Hindlimb muscle (tissue), 1 donor: ENCODE results near the gene FNIP2. TPM values are rescaled to one million over a fixed set of nuclear protein-coding genes. Genes with fewer than 3 reads are reported as not detected.

Experiments used
- DNase-seq: peaks from one replicate; pipeline ENCODE4 v3.0.0-alpha.2; 2013
- polyA plus RNA-seq: library from polyadenylated mRNA; unstranded; fragments of 120-200 nt; gene quantifications from one replicate; pipeline ENCODE4 v1.2.1, GENCODE V29; 2013; ENCODE audit not compliant: insufficient read length

FNIP2 gene
- polyA plus RNA-seq, 1 donor, result 12.7 TPM

DNA sequence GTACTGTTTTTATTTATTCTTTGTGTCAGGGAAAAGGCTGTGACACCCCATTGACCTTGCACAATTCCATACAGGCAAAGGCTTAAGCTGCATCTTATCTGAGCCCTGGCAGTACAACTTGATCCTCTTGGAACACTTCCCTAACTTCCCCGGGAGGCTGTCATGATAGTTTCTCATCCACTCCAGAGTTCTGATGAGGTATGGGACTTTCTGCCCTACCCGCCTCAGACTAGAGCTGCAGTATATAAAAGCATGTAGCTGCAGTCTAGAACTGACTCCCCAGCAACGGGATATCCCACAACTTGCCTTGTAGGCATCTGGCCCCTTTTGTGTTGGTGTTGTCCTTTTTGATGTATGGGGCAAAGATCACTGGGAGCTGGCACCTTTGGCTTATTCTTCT is 72.7 kb downstream of the FNIP2 start:
- DNase-seq, result no peak

DNA sequence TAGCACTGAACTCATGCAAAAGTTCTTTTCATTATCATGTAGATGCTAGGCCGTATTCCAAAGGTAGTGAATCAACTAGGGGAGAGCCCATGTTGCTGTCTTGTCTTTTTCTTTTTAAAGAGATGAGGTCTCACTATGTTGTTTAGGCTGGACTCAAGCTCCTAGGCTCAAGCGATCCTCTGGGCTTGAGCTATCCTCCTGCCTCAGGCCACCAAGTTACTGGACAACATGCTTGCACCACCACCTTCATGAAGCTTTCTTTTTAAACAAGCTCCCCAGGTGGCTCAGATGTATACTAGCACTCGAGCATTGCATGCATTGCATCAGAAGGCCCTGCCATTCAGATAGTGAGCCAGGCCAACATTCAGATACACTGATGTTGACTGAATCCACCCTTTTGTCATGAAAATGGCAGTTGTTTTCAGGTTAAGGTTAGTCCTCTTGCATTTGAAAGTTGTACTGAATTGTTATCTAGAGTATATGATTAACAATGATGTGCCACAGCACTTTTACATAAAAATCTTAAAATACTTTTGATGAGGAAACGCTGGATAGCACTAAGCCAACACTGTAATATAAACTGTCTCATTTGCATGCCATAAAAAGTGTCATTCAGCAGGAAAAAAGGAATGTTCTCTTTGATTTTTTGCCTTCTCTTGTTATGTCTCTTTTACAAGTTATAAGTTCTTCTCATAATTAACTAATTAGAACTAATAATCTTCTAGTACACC is 76.7 kb downstream of the FNIP2 start:
- no peak for DNase-seq

DNA sequence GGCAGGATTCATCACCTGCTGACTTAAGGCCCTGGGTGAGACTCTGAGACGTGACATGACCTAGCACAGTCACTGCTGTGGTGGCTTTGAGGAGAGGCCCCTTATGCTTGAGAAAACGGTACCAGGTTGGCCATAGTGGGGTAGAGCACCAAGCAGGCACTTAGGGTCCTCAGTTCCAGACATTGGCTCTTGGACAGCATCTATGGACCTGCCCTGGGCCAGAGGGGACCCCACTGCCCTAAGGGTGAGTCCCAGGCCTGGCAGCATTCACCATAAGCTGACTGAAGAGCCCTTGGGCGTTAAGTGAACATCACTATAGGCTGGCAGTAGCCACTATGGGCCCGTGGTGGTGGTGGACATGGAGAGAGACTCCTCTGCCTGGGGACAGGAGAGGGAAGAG is 78.7 kb downstream of the FNIP2 start:
- DNase-seq, result no peak

DNA sequence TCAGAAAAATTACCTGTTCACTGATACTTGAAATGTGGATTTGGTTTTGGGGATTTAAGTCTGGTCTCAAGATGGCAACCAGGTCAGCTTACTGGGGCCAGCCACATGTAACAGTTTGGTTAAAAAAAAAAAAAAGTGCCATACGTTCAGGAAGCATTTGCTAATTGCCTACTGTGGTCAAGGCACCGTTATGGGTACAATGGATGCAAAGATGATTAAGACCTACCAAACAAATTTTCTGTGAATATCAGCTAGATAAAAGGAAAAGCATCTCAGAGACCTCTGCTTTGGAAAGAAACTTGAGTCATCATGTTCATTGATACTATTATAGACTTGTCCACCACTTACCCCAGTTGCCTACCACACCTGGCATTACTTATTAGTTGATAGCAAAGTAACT is 80.9 kb downstream of the FNIP2 start:
- no peak for DNase-seq

DNA sequence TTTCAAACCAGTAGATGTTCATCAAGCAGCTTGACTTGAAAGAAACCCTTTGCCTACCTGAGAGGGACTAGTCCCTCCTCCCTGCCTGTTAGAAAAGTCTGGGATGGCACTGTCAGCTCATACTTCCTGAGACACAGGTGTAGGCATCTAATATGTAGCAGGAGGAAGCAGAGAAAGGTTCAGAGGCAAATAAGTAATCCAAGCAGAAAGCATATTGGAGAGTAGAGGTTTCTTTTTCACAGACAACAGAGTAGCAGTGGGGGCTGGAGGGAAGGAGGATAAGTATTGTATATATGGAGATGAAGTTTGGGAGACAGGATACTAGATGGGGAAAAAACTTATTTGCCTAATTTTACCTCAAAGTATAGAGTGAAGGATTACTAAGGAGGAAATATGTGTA is 81.5 kb downstream of the FNIP2 start:
- DNase-seq, result no peak

DNA sequence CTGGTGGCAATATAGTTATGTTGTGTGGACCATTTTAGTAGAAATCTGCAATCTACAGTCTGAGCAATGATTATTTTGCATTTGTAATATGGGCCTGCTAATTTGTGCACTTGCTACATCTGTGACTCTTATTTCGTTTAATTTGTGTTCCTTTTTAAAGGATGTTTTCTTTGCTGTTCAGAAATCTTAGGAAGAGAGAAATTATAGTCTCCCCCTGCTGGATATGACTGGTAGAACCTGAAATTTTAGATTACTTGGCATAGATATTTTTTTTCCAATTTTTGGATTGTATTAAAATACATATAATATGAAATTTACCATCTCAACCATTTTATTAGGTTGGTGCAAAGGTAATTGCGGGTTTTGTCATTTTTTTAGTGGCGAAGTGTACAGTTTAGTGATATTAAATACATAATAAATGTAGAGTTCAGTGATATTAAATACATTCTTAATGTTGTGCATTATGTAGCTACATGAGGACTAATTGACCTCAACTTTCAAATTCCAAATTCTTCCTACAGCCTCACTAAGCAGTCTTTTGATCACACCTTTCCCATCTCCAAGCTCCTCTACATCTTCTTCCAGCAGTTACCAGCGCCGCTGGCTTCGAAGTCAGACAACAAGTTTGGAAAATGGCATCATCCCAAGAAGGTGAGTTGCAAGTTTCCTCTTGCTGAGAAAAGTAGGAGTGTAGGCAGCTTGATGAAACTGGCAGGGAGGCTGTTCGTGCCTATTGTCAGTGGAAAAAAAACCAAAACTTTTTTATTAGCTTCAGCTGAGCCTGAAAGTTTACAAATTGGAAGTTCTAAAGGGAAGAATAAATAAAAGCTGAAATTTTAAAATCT is 82.2 kb downstream of the FNIP2 start:
- DNase-seq, result peak; percentile 21

DNA sequence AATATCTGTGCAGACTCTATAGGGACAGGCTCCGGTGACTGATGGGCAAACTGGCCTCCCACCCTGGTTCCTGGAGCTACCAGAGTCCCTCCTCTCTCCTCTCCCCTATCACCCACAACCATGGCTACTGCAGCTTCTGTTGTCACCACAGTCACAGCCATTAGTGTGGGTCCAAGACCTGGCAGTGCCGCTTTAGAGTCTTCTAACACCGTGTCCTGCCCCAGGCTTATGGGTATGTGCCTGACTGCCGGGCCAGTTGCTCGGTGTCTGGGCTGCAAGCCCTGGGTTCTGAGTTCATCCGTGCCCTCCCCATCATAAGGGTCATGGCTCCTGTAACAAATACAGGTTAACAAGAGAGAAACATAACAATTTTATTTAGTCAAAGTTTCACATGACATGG is 85.4 kb downstream of the FNIP2 start:
- DNase-seq, result no peak

DNA sequence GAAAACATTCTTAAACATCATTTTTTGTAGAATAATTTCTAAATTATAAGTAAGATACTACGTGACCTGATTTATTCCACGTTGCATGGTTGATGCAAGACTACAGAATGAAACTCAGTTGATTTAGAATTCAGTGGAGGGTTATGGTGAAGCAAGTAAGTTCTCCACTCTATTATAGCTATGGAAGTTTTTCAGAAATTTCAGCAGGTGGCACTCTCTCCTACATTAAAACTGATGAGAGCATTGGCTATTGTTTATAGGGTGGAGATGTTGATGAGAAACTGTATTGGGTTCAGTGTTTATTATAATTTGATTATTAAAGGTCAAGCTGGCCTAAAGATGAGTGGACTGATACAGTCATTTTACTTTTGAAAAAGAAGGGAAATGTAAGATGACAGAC is 88.0 kb downstream of the FNIP2 start:
- no peak for DNase-seq

DNA sequence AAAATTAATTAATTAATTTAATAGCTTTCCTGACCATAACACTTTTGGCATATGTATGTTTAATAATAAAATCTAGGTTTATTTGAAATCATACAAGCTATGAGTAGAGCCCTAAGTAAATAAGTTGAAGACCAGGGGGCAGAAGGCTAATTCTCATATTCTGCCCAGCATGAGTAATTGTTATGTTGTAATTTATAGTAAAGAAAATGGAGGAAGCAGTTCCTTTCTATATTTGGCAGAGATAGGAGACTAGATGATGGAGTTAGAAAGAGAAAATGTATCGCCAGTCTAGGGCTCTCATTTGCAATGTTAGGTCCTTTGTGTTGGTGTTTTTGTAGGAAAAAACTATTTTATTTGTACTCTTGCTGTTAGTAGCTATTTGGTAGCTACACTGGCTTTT is 89.1 kb downstream of the FNIP2 start:
- no peak for DNase-seq

DNA sequence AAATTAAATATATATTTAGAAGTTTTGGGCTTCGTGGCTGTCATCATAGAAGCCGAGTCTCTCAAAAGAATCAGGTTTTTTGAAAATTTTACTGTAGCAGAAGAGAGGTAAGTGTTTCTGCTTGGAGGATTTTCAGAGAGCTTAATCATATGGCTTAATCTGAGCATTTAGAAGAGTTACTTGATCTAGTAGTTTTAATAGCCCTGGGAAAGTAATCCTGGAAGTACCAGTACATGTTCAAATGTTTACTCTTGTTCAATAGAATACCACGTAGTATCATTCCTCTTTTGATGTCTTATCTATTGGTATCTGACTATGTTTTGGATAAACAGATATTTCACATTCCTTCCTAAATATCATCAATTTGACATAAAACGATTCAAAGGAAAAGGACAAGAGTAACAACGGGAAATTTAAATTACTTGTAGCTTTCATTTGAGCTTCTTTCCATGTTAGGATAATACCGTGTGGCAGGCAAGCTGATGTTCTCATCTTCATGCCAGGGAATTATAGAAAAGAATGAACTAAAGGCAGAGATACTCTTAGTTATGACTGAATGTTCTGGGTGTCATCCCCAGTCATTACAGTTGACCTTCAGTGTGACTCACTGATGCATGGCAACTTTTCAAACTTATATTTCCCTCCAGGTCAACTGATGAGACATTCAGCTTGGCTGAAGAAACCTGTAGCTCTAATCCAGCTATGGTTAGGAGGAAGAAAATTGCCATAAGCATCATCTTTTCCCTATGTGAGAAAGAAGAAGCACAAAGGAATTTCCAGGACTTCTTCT is 89.8 kb downstream of the FNIP2 start:
- DNase-seq, result no peak

DNA sequence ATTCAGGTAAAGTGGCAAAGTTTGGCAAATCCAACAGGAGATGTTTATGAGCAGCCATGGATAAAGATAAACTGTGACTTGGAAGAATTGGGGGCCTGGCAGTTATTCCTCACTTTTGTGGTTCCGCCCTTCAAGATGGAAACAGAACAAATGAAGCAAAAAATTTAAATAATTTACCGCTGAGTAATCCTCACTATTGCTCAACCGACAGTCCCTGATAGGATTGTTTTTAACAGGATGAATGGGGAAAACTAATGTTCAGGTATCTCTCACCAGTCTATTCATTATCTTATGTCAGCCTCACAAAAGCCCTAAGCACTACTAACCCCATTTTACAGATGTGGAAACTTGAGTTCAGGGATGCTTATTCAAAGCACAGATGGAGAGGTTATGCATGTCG is 90.8 kb downstream of the FNIP2 start:
- DNase-seq, result no peak

DNA sequence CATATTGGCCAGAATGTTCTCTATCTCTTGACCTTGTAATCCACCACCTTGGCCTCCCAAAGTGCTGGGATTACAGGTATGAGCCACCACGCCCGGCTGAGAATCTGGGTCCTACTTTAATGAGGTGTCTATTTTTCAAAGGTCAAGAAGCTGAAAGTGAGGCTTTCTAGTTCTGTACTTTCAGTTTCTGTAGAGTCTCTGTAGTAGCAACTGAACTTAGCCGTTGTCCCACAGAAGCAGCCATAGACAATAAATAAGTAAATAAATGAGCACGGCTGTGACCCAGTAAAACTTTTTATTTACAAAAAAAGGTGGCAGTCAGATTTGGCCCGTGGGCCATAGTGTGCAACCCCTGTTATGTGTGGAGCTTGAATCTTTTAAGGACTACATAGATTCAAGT is 92.0 kb downstream of the FNIP2 start:
- DNase-seq, result no peak

DNA sequence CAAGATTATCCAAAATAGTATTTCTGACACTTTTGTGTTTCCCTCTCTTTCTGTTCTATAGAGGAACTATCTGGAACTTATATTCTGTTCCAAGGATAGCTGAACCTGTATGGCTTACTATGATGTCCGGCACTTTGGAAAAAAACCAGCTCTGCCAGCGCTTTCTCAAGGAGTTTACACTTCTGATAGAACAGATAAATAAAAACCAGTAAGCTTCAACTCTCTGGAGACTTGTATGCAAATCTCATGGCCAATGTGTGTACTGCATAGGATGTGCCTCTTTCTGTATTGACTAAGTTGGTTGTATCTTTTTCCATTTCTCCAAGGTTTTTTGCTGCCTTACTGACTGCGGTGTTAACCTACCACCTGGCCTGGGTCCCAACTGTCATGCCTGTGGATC is 92.5 kb downstream of the FNIP2 start:
- no peak for DNase-seq

DNA sequence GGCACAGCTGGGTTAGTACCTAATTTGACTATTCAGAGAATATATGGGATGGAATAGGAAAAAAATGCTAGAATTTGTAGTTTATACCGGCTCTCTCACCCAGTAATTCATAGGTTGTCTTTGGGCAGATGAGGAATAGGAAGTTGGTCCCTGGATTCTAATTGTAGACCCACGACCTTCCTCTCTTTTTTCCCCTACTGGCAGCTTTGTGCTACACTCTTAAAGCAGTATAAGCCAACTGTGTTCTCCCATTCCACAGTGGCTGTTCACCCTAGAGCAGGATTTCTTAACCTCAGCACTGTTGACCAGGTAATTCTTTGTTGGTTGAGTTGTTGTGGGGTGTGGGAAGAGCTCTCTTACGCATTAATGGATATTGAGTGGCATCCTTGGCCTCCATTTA is 92.9 kb downstream of the FNIP2 start:
- DNase-seq, result no peak

DNA sequence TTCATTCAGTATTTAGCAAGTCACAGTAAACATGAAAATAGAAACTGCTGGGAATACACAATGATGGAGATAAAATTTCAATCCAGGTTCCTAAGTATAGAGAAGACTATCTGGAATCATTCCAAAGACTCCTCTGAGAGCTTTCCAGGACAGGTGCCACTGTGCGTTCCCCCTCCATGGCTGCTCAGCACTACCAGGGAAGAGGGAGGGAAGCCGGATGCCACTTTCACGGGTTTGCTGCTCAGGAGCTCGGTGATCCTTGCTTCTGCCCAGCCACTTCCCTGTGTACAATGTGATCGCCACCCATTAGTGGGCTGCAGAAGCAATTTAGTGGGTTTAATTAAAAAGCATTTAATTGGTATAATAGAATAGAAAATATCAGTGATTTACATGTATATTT is 94.5 kb downstream of the FNIP2 start:
- no peak for DNase-seq

DNA sequence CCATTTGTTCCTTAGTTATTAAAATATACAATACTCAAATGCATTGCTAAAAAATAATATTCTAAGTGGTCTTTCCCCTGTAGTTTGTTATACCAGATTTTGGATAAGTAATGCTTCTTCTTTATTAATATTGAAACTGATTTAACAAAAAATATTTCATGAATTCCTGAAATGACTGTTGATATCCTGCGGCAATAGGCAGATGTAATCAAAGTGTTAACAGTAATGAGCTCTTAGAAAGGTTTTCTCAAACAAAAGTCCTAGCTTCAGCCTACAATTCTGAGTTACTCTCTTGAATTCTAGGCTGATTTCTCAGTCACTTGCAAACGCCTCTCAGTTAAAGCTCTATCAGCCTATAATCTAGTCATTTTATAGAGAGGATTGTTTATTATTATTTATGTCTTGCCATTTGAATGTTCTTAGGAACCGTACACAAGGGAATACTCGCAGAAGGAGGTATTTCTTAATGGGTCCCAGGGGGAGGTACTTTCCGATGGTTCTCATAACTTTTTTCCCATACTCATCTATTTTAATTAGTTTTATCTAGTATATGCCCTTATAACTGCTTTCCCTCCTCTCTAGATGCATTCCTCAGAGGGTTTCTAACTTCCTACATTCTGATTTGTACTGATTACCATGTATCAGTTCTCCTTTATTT is 96.8 kb downstream of the FNIP2 start:
- no peak for DNase-seq

DNA sequence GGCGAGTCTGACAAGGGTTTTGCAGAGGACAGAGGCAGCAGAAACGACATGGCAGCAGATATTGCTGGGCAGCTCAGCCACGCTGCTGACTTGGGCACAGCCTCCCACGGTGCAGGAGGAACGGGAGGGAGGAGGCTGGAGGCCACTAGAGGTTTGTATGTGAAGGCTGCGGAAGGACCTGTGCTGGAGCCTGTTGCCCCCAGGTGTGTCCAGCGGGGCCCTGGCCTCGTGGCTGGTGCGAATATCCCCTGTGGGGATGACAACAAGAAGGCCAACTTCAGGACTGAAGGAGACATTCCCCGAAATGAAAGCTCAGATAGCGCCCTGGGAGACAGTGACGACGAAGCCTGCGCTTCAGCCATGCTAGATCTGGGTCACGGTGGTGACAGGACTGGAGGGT is 100.2 kb downstream of the FNIP2 start:
- no peak for DNase-seq

DNA sequence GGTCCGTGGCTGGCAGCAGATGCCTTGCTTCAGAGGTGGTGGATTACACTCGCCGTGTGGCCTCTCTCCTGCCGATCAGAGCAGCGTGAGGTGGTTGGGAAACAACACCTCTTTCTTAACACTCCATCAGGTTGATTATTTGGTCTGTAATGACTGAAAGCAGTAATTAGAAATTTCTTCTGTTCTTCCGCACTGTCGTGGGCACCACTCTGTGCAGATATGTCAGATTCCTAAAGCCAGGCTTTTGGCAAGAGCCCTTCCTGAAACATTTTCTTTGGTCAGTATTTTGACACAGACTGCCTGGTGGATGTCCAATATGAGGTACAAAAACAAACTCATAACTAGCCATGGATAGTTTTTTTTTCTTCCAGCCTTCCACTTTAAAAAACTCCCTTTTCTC is 100.9 kb downstream of the FNIP2 start:
- DNase-seq, result no peak

DNA sequence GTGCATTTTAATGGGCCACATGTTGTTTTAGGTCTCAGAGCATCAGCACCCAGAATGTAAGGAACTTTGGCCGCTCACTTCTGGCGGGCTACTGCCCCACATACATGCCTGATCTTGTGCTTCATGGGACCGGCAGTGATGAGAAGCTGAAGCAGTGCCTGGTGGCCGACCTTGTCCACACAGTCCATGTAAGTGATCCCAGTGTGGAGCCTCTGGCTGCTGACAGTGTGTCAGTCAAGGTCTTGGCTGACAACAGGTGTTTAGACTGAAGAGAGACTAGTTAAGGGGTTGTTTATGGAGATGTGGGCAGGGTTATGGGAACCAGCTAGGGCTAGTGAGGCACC is 101.4 kb downstream of the FNIP2 start:
- DNase-seq, result no peak

DNA sequence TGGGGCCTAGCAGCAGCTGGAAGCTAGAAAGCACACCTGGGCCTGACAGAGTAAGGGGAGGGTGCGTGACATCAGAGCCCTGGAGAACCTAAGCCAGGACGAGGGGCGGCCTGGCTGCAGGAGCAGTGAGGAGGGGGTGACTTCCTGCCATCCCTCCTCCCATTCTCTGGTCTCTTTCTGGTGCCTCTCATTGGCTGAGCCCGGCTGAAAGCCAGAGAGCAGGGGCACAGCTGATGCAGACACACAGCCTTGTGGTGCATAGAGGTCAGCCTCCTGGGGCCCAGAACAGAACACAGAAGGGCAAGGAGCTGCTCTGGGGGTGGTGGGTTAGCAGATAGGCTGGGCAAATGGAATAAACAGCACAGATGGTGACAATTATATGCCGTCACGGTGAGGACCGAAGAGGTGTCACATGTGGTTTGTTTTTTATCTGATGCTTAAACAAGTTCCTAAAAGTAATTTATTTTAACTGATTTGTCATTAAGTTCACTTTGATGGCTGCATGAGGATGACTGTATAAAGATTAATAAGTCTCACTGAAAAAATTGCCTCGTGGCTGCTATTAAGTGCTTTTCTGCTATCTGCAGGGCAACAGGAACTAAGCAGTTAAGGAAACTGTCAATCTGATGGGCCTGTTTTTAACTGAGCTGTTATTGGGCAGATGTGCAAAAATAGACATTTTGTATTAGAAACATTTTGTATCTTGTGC is 102.0 kb downstream of the FNIP2 start:
- no peak for DNase-seq

DNA sequence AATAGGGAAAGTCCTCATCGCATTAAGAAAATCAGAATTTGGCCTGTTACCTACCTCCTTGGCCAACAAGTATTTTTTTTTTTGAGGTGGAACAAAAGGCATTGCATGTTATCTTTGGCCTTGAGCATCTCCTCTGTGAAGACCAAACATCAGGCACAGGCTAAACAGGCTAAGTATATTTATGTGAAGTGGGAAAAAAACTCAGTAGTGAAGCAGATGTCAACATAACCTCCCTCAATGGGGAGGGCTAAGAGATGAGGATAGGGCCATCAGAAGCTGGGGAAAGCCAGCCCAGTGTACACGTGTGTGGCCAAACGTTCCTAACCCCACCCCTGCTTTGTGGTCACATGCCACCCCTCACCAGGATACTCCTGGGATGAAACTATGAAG is 102.5 kb downstream of the FNIP2 start:
- DNase-seq, result no peak

DNA sequence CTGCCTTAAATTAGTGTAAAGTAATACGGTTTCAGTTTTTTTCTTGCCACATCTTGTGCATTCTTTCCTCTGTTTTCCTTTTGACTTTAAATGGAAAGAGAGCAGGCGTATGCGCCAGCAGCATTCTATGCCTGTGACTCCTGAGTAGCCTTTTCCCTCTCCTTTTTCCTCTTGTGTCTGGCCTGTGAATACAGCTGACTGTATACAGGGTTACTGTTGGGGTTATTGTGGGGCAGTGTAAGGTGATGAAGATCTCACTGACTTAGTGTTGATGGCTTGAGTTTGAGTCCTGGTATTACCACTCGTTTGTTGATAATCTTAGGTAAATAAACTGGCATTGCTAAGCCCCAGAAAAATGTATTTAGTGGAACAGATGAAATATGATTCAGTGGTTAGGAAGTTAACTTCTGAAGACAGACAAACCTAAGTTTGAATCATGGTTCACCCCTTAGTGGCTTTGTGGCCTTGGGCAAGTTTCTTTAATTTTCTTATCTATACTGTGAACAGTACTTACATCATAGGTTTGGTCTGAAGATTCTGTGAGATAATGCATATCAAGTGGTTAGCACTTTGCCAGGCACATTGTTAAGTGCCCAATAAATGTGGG is 105.1 kb downstream of the FNIP2 start:
- DNase-seq, result peak; percentile 48
